GM23338 (cell line): ENCODE results near the gene RBM12.

Experiments
- CREB1 ChIP-seq: fragments of 250-450 bp; sonication (Bioruptor Pico); IDR thresholded peaks from 2 replicates; pipeline ENCODE4 v1.5.0; 2020; ENCODE audit warnings: low read depth, mild to moderate bottlenecking, moderate library complexity
- CTCF ChIP-seq, 2 experiments: fragments of 200-600 bp in 1 of 2; sonication (generic) in 1 of 2; conservative IDR thresholded peaks; 2 replicates each; pipeline versions ENCODE4 v1.5.1 to v1.6.1; 2016 to 2017; ENCODE audit warnings: antibody characterized with exemption in 2 of 2, low read depth in 2 of 2, mild to moderate bottlenecking in 2 of 2, moderate library complexity in 1 of 2
- ETS1 ChIP-seq: IDR thresholded peaks from 2 replicates; pipeline ENCODE4 v1.6.1; 2016; ENCODE audit warnings: antibody characterized with exemption
- EZH2 ChIP-seq: fragments of 200-600 bp; sonication (generic); IDR thresholded peaks from one replicate; pipeline ENCODE4 v1.8.0; 2017; ENCODE audit warnings: antibody characterized with exemption, mild to moderate bottlenecking, low read depth; ENCODE audit not compliant: unreplicated experiment
- EZH2phosphoT487 ChIP-seq: fragments of 200-600 bp; sonication (generic); IDR thresholded peaks from one replicate; pipeline ENCODE4 v1.8.1; 2018; ENCODE audit warnings: antibody characterized with exemption; ENCODE audit not compliant: unreplicated experiment
- JUNB ChIP-seq: IDR thresholded peaks from one replicate; pipeline ENCODE4 v1.6.1; 2016; ENCODE audit warnings: antibody characterized with exemption; ENCODE audit not compliant: unreplicated experiment
- POLR2AphosphoS5 ChIP-seq: IDR thresholded peaks from 2 replicates; pipeline ENCODE4 v1.6.1; 2016; ENCODE audit warnings: antibody characterized with exemption, low read depth
- ZNF114 ChIP-seq: fragments of 250-450 bp; sonication (Bioruptor Pico); IDR thresholded peaks from 2 replicates; pipeline ENCODE4 v1.5.0; 2020; ENCODE audit warnings: mild to moderate bottlenecking, moderate library complexity
- ZNF331 ChIP-seq: fragments of 250-450 bp; sonication (Bioruptor Pico); IDR thresholded peaks from 2 replicates; pipeline ENCODE4 v1.5.0; 2020; ENCODE audit warnings: low read depth, mild to moderate bottlenecking, moderate library complexity
- ZNF462 ChIP-seq: fragments of 250-450 bp; sonication (Bioruptor Pico); IDR thresholded peaks from 2 replicates; pipeline ENCODE4 v1.5.0; 2020; ENCODE audit warnings: mild to moderate bottlenecking, moderate library complexity
- TF ChIP-seq, protein P1 (sequence below): IDR thresholded peaks from one replicate; pipeline ENCODE4 v1.6.1; 2018; ENCODE audit warnings: antibody characterized with exemption; ENCODE audit not compliant: unreplicated experiment

DNA sequence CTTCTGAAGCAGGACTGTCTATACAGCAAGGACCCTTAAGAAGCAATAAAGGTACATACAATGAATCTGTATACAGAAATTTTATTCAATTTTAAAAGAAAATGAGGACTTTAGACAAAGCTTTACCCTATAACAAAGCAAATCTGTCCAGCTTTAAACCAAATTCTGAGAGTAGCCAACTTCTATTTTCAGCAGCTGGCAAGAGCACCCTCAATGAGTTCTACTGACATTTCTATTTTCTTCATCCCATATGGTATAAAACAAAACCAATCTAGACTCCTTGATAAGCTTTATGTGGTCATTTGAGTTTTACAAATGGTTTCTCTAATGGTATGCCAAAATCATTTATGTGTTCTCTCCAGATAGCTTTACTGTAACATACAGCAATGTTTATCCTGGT lies 12.7 kb downstream of the RBM12 start:
- no peak for TF ChIP-seq ZNF114 (CRISPR knock-in tag)
- no peak for TF ChIP-seq CTCF (conservative IDR thresholded peaks at IDR 0.05; ENCODE audit: low read depth in 2 of 2)
- no peak for TF ChIP-seq EZH2phosphoT487
- no peak for TF ChIP-seq JUNB
- TF ChIP-seq EZH2, result no peak
- TF ChIP-seq ZNF462 (CRISPR knock-in tag), result no peak
- no peak for TF ChIP-seq POLR2AphosphoS5
- TF ChIP-seq CREB1 (CRISPR knock-in tag), result no peak
- TF ChIP-seq, protein P1, sequence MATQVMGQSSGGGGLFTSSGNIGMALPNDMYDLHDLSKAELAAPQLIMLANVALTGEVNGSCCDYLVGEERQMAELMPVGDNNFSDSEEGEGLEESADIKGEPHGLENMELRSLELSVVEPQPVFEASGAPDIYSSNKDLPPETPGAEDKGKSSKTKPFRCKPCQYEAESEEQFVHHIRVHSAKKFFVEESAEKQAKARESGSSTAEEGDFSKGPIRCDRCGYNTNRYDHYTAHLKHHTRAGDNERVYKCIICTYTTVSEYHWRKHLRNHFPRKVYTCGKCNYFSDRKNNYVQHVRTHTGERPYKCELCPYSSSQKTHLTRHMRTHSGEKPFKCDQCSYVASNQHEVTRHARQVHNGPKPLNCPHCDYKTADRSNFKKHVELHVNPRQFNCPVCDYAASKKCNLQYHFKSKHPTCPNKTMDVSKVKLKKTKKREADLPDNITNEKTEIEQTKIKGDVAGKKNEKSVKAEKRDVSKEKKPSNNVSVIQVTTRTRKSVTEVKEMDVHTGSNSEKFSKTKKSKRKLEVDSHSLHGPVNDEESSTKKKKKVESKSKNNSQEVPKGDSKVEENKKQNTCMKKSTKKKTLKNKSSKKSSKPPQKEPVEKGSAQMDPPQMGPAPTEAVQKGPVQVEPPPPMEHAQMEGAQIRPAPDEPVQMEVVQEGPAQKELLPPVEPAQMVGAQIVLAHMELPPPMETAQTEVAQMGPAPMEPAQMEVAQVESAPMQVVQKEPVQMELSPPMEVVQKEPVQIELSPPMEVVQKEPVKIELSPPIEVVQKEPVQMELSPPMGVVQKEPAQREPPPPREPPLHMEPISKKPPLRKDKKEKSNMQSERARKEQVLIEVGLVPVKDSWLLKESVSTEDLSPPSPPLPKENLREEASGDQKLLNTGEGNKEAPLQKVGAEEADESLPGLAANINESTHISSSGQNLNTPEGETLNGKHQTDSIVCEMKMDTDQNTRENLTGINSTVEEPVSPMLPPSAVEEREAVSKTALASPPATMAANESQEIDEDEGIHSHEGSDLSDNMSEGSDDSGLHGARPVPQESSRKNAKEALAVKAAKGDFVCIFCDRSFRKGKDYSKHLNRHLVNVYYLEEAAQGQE, result no peak
- no peak for TF ChIP-seq ETS1
- TF ChIP-seq ZNF331 (CRISPR knock-in tag), result no peak
